Effector memory CD4-positive, alpha-beta T cell (primary cell): ENCODE data around the gene ZNF302.
A peak's percentile ranks its signal among the peaks of the same experiment; 100 is the strongest.

Source experiments
- DNase-seq, 3 donors: peaks; one replicate each; pipeline ENCODE4 v3.0.0-alpha.2; 2020
- H3K27ac ChIP-seq: 2 replicates; pipeline ENCODE4 v1.7.0; 2013; ENCODE audit warnings: mild to moderate bottlenecking, low read length, moderate library complexity; ENCODE audit not compliant: insufficient read depth, poor library complexity, severe bottlenecking
- H3K27me3 ChIP-seq: replicated peaks from 2 replicates; pipeline ENCODE4 v1.7.0; 2013; ENCODE audit warnings: mild to moderate bottlenecking, low read length; ENCODE audit not compliant: insufficient read depth, control insufficient read depth, poor library complexity, severe bottlenecking
- H3K36me3 ChIP-seq: 2 replicates; pipeline ENCODE4 v1.7.0; 2013; ENCODE audit warnings: mild to moderate bottlenecking, low read length, moderate library complexity; ENCODE audit not compliant: control insufficient read depth, insufficient read depth
- H3K4me1 ChIP-seq: 2 replicates; pipeline ENCODE4 v1.7.0; 2013; ENCODE audit warnings: low read length, mild to moderate bottlenecking; ENCODE audit not compliant: control insufficient read depth, insufficient read depth, poor library complexity, severe bottlenecking
- H3K4me3 ChIP-seq: 2 replicates; pipeline ENCODE4 v1.7.0; 2013; ENCODE audit warnings: low read length, low read depth, mild to moderate bottlenecking; ENCODE audit not compliant: insufficient read depth, poor library complexity, severe bottlenecking
- H3K9me3 ChIP-seq: 2 replicates; pipeline ENCODE4 v1.7.0; 2013; ENCODE audit warnings: mild to moderate bottlenecking, low read length, moderate library complexity; ENCODE audit not compliant: control insufficient read depth

Gene ZNF302

GRCh38 chr19:34686455-34686854, 9.0 kb downstream of the ZNF302 start:
- H3K36me3 ChIP-seq, result peaks cover 25% of the 10 kb centered on the region
- H3K27me3 ChIP-seq, result no peaks in the 10 kb centered on the region
- no peaks in the 10 kb centered on the region for H3K4me1 ChIP-seq
- no peak overlapping the region for H3K27ac ChIP-seq
- DNase-seq, result no peak
- peaks cover 24% of the 10 kb centered on the region for H3K9me3 ChIP-seq
- no peak overlapping the region for H3K4me3 ChIP-seq

DNA sequence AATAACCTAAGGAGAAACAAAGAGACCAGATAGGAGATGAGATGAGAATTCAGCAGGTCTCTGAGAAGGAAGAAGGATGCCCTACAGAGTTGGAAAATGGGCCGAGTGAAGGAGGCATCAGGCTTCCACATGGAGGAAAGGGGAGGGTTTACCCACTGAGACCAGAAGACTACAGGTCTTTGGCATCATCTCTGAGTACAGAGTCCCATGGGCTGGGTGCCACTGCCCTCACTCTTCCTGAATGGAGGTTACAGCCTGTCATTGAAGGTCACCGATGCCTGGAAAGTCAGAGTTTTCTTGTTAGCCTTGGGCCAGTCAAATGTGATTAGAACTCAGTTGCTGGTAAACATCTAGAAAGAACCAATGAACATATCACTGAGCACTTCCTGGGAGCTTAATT, 9.9 kb downstream of the ZNF302 start:
- H3K4me3 ChIP-seq, result no peak overlapping the region
- no peaks in the 10 kb centered on the region for H3K27me3 ChIP-seq
- H3K36me3 ChIP-seq, result peaks cover 18% of the 10 kb centered on the region
- no peaks in the 10 kb centered on the region for H3K4me1 ChIP-seq
- DNase-seq, result no peak
- H3K9me3 ChIP-seq, result peaks cover 22% of the 10 kb centered on the region
- H3K27ac ChIP-seq, result no peak overlapping the region

DNA sequence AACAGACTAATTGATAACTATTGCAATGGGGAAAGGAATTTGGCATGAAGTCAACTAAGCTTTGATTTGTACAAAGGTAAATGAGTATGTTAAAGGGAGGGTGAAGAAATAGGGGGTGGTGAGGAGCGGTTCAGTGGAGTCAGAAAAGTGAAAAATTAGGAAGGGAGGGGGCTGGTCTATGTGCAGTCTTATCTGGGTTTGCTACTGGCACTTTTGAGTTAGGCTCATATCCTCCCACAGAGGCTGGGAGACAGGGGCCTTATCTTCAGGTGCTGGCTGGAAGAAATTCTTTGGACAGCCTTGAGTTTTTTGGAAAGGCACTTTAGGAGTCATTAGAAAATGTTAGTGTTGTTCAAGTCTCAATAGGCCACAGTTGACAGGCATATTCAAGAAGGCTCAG, 11.1 kb downstream of the ZNF302 start:
- DNase-seq, result no peak
- peaks cover 6% of the 10 kb centered on the region for H3K36me3 ChIP-seq
- H3K4me3 ChIP-seq, result no peak overlapping the region
- H3K27ac ChIP-seq, result no peak overlapping the region
- H3K27me3 ChIP-seq, result no peaks in the 10 kb centered on the region
- H3K4me1 ChIP-seq, result no peaks in the 10 kb centered on the region
- H3K9me3 ChIP-seq, result peaks cover 22% of the 10 kb centered on the region

DNA sequence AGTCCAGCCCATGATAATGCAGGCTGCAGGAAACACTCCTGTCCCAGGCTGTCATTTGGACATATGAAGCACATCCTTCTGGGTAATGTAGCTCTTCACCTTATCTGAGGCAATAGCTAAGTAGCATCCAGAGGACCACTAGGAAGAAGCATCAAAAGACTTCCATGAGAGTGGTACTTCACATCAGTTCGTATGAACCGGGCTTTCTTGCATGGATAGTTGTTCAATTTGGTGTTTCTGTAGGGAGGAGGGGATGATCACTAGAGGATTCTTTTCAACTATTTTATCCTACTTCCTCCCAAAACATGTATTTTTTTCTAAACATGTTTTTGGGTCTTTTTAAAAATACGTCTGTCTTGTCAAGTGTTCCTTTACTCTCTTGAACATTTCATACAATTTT, 12.9 kb downstream of the ZNF302 start:
- DNase-seq, result no peak
- peaks cover 20% of the 10 kb centered on the region for H3K9me3 ChIP-seq
- no peaks in the 10 kb centered on the region for H3K4me1 ChIP-seq
- H3K4me3 ChIP-seq, result no peak overlapping the region
- H3K27me3 ChIP-seq, result no peaks in the 10 kb centered on the region
- H3K36me3 ChIP-seq, result no peaks in the 10 kb centered on the region
- no peak overlapping the region for H3K27ac ChIP-seq

- DNase-seq, result no peak
- Histone ChIP-seq H3K4me1 (no peaks in the 10 kb centered on the region), H3K27me3 (no peaks in the 10 kb centered on the region), H3K9me3 (peaks cover 4% of the 10 kb centered on the region), H3K27ac (no peak overlapping the region), H3K36me3 (no peaks in the 10 kb centered on the region), H3K4me3 (no peak overlapping the region)
These were observed 15.1 kb downstream of the ZNF302 start for GRCh38 chr19:34692549-34692948.

DNA sequence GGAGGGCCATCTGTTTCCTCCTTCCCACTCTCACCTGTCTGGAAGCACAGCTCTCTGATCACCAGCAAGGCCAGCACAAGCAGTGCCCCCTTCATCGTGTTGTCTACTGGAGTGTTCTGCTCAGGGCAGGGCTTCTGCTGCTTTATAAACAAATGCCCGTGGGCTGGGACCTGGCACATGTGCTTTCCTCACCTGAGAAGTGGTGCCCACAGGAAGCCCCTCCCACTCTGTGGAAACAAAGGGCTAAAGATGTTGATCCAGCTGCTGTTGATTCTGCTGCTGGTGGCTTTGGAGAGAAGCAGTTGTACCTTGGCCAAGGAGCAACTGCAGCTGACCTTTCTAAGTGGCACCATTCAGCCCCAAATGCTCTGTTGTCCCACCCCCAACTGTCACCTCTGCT, 30.2 kb downstream of the ZNF302 start:
- Histone ChIP-seq H3K27ac (no peak overlapping the region), H3K4me1 (no peaks in the 10 kb centered on the region), H3K9me3 (no peaks in the 10 kb centered on the region), H3K4me3 (no peak overlapping the region), H3K36me3 (no peaks in the 10 kb centered on the region), H3K27me3 (no peaks in the 10 kb centered on the region)
- DNase-seq, result no peak

DNA sequence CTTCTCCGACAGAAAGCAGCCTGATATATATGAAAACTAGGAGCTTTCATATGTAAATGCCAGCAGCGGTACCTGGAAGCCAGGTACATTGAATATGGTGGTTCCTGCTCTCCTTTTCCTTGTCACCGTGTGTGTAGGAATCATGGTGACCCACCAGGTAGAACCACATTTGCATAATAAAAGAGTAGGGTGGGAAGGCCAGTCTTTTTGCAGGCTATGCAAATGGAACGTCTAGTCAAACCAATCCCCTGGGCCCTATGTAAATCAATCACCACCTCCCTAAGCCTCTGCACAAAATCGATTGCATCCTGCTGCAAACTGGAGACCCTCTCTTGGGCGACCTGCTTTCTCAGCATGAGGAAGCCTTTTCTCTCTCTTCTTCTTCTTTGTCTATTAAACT, 34.4 kb downstream of the ZNF302 start:
- Histone ChIP-seq H3K4me1 (no peaks in the 10 kb centered on the region), H3K36me3 (no peaks in the 10 kb centered on the region), H3K4me3 (no peak overlapping the region), H3K27ac (no peak overlapping the region), H3K27me3 (no peaks in the 10 kb centered on the region), H3K9me3 (peaks cover 4% of the 10 kb centered on the region)
- no peak for DNase-seq

GRCh38 chr19:34712395-34713261, 35.1 kb downstream of the ZNF302 start:
- peak; percentile 13 to 55 (median 21) for DNase-seq
- no peaks in the 10 kb centered on the region for H3K27me3 ChIP-seq
- H3K36me3 ChIP-seq, result no peaks in the 10 kb centered on the region
- peaks cover 4% of the 10 kb centered on the region for H3K9me3 ChIP-seq
- no peak overlapping the region for H3K27ac ChIP-seq
- no peaks in the 10 kb centered on the region for H3K4me1 ChIP-seq
- no peak overlapping the region for H3K4me3 ChIP-seq

- DNase-seq, result no peak
These were observed 35.8 kb downstream of the ZNF302 start for GRCh38 chr19:34713262-34713637.

GRCh38 chr19:34715357-34715756, 37.9 kb downstream of the ZNF302 start:
- H3K36me3 ChIP-seq, result no peaks in the 10 kb centered on the region
- no peaks in the 10 kb centered on the region for H3K4me1 ChIP-seq
- no peaks in the 10 kb centered on the region for H3K27me3 ChIP-seq
- no peak for DNase-seq
- H3K4me3 ChIP-seq, result no peak overlapping the region
- H3K27ac ChIP-seq, result no peak overlapping the region
- H3K9me3 ChIP-seq, result peaks cover 4% of the 10 kb centered on the region

More at GRCh38 chr19:34713262-34713637, 35.8 kb downstream of the ZNF302 start:
- no peak overlapping the region for H3K27ac ChIP-seq
- no peaks in the 10 kb centered on the region for H3K36me3 ChIP-seq
- H3K27me3 ChIP-seq, result no peaks in the 10 kb centered on the region
- H3K4me3 ChIP-seq, result no peak overlapping the region
- H3K4me1 ChIP-seq, result no peaks in the 10 kb centered on the region
- H3K9me3 ChIP-seq, result peaks cover 4% of the 10 kb centered on the region
